ENCODE results near the gene HOGA1. TPM values are rescaled to one million over a fixed set of nuclear protein-coding genes. Genes with fewer than 3 reads are reported as not detected.

Gene HOGA1
- total RNA-seq, 1 experiment from 2014 or later, result 0.08 TPM

- no peak for ATAC-seq
- POLR2A ChIA-PET, result no interaction called here
- CTCF ChIA-PET, result no interaction called here
Measured at GRCh38 chr10:97656777-97657176, 72.6 kb downstream of the HOGA1 start.

GRCh38 chr10:97659589-97659988 lies 75.4 kb downstream of the HOGA1 start:
- Histone ChIP-seq H3K9me3 (ENCODE audit: control insufficient read depth, insufficient read depth, low read depth, low read length) (no peaks in the 10 kb centered on the region), H3K4me3 (ENCODE audit: low read depth in 2 of 2, low read length in 2 of 2) (no peak overlapping the region), H3K27me3 (ENCODE audit: control insufficient read depth, insufficient read depth, low read length) (no peaks in the 10 kb centered on the region), H3K4me1 (ENCODE audit: control insufficient read depth, insufficient read depth, low read length) (no peaks in the 10 kb centered on the region), H3K27ac (ENCODE audit: low read length) (no peak overlapping the region), H3K36me3 (ENCODE audit: control insufficient read depth, insufficient read depth, low read length) (peaks cover 7% of the 10 kb centered on the region)
- no TSS peak for BruUV-seq (replicated peaks)
- intact Hi-C loops (cut with micrococcal nuclease; ENCODE audit: unreplicated experiment), result no loop called here
- in situ Hi-C loops (cut with HindIII; ENCODE audit: low pct_unique_long_range_greater_than_20kb, low sequenced_read_pairs), result no loop called here
- ChIA-PET POLR2A (interaction anchor here (0.7 kb wide), 1 partner anchor 241 kb away, joined by 6 read pairs; no protein-coding TSS in a partner anchor), CTCF (no interaction called here)
- no peak for TF ChIP-seq REST (IDR thresholded peaks at IDR 0.05; ENCODE audit: insufficient read depth in 1 of 2, low read depth in 2 of 2, low read length in 1 of 2)
- TF ChIP-seq SIN3A (IDR thresholded peaks at IDR 0.05; ENCODE audit: borderline replicate concordance, insufficient read depth, low read depth, low read length), result no peak
- TF ChIP-seq CTCF (IDR thresholded peaks at IDR 0.05), result no peak
- no peak for TF ChIP-seq TCF7L2 (IDR thresholded peaks at IDR 0.05; ENCODE audit: low read depth, low read length)
- TF ChIP-seq POLR2AphosphoS5 (IDR thresholded peaks at IDR 0.05; ENCODE audit: low read depth, low read length), result no peak
- DNase-seq (ENCODE audit: low read depth, low spot score) (no peak), ATAC-seq (no peak)

More at GRCh38 chr10:97656777-97657176, 72.6 kb downstream of the HOGA1 start:
- DNase-seq (ENCODE audit: low read depth, low spot score), result no peak
- H3K36me3 ChIP-seq (ENCODE audit: control insufficient read depth, insufficient read depth, low read length), result no peaks in the 10 kb centered on the region
- no peak overlapping the region for H3K4me3 ChIP-seq (ENCODE audit: low read depth in 2 of 2, low read length in 2 of 2)
- no peaks in the 10 kb centered on the region for H3K9me3 ChIP-seq (ENCODE audit: control insufficient read depth, insufficient read depth, low read depth, low read length)
- no TSS peak for BruUV-seq (replicated peaks)
- intact Hi-C loops (cut with micrococcal nuclease; ENCODE audit: unreplicated experiment) (no loop called here), in situ Hi-C loops (cut with HindIII; ENCODE audit: low pct_unique_long_range_greater_than_20kb, low sequenced_read_pairs) (no loop called here)
- no peaks in the 10 kb centered on the region for H3K27me3 ChIP-seq (ENCODE audit: control insufficient read depth, insufficient read depth, low read length)
- TF ChIP-seq POLR2AphosphoS5 (IDR thresholded peaks at IDR 0.05; ENCODE audit: low read depth, low read length), result no peak
- TF ChIP-seq REST (IDR thresholded peaks at IDR 0.05; ENCODE audit: insufficient read depth in 1 of 2, low read depth in 2 of 2, low read length in 1 of 2), result no peak
- TF ChIP-seq CTCF (IDR thresholded peaks at IDR 0.05), result no peak
- TF ChIP-seq TCF7L2 (IDR thresholded peaks at IDR 0.05; ENCODE audit: low read depth, low read length), result no peak
- TF ChIP-seq SIN3A (IDR thresholded peaks at IDR 0.05; ENCODE audit: borderline replicate concordance, insufficient read depth, low read depth, low read length), result no peak
- no peaks in the 10 kb centered on the region for H3K4me1 ChIP-seq (ENCODE audit: control insufficient read depth, insufficient read depth, low read length)
- H3K27ac ChIP-seq (ENCODE audit: low read length), result no peak overlapping the region

Other genes starting within 250 kb of the HOGA1 start
- 16.7 TPM for gene FRAT2, start 249.7 kb upstream of the HOGA1 start, total RNA-seq (2021; ENCODE audit: unreplicated experiment)
- gene RRP12, start 183.0 kb upstream of the HOGA1 start, total RNA-seq (2021; ENCODE audit: unreplicated experiment), result 94.9 TPM
- 726 TPM for gene PGAM1, start 158.2 kb upstream of the HOGA1 start, total RNA-seq (2021; ENCODE audit: unreplicated experiment)
- 60.3 TPM for gene EXOSC1, start 138.4 kb upstream of the HOGA1 start, total RNA-seq (2021; ENCODE audit: unreplicated experiment)
- 64.5 TPM for gene ZDHHC16, start 138.2 kb upstream of the HOGA1 start, total RNA-seq (2021; ENCODE audit: unreplicated experiment)
- 83.3 TPM for gene MMS19, start 86.0 kb upstream of the HOGA1 start, total RNA-seq (2021; ENCODE audit: unreplicated experiment)
- 55.6 TPM for gene UBTD1, start 85.5 kb upstream of the HOGA1 start, total RNA-seq (2021; ENCODE audit: unreplicated experiment)
- gene ANKRD2, start 11.6 kb upstream of the HOGA1 start, total RNA-seq (2021; ENCODE audit: unreplicated experiment), result 0.98 TPM
- not detected for gene C10orf62, start 5.3 kb downstream of the HOGA1 start, total RNA-seq (2021; ENCODE audit: unreplicated experiment)
- 17.9 TPM for gene MORN4, start 49.1 kb downstream of the HOGA1 start, total RNA-seq (2021; ENCODE audit: unreplicated experiment)
- gene PI4K2A, start 56.3 kb downstream of the HOGA1 start, total RNA-seq (2021; ENCODE audit: unreplicated experiment), result 22.8 TPM
- gene AVPI1, start 102.9 kb downstream of the HOGA1 start, total RNA-seq (2021; ENCODE audit: unreplicated experiment), result 8.0 TPM
- 53.1 TPM for gene MARVELD1, start 129.3 kb downstream of the HOGA1 start, total RNA-seq (2021; ENCODE audit: unreplicated experiment)
- 37.9 TPM for gene ZFYVE27, start 152.7 kb downstream of the HOGA1 start, total RNA-seq (2021; ENCODE audit: unreplicated experiment)
- 0.64 TPM for gene SFRP5, start 187.6 kb downstream of the HOGA1 start, total RNA-seq (2021; ENCODE audit: unreplicated experiment)

Measured in Panc1 (cell line).